Measurements from ENCODE around the gene IL19. TPM values are rescaled to one million over a fixed set of nuclear protein-coding genes. Genes with fewer than 3 reads are reported as not detected.

Gene IL19, protein sequence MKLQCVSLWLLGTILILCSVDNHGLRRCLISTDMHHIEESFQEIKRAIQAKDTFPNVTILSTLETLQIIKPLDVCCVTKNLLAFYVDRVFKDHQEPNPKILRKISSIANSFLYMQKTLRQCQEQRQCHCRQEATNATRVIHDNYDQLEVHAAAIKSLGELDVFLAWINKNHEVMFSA
- not detected for total RNA-seq
- not detected for polyA plus RNA-seq (ENCODE audit: insufficient read length in 2 of 2)
- long read RNA-seq, donor 1 = 0 reads
- long read RNA-seq, donor 2 = 0 reads
- long read RNA-seq, donor 3 = 0 reads
- long read RNA-seq, donor 4 = 0 reads

GRCh38 chr1:206770531-206771337, at the start of gene IL19:
Gene IL19 (plus strand): TSS chr1:206770773. CDS start chr1:206836663, 65,890 bp downstream.
- 66% methylated on average over 5 of the region's 9 CpGs for WGBS (ENCODE audit: insufficient coverage)
- Histone ChIP-seq H3K27me3 (ENCODE audit: control insufficient read depth, insufficient read depth, low read length) (no peaks in the 10 kb centered on the region), H3K9me3 (ENCODE audit: control insufficient read depth, insufficient read depth, low read length) (no peaks in the 10 kb centered on the region), H3K4me1 (ENCODE audit: control insufficient read depth, insufficient read depth, low read length) (no peaks in the 10 kb centered on the region), H3K4me3 (ENCODE audit: low read depth, low read length) (no peak within 1 kb of the TSS), H3K27ac (ENCODE audit: low read depth, low read length) (no peak within 1 kb of the TSS), H3K36me3 (ENCODE audit: control insufficient read depth, insufficient read depth, low read length) (no peaks in the 10 kb centered on the region)
- no peak for DNase-seq (ENCODE audit: low read depth in 4 of 6, low spot score in 6 of 6)

GRCh38 chr1:206721454-206721853, 49.1 kb upstream of the IL19 start:
- Histone ChIP-seq H3K27me3 (ENCODE audit: control insufficient read depth, insufficient read depth, low read length) (no peaks in the 10 kb centered on the region), H3K4me3 (ENCODE audit: low read depth, low read length) (no peak overlapping the region), H3K9me3 (ENCODE audit: control insufficient read depth, insufficient read depth, low read length) (no peaks in the 10 kb centered on the region), H3K36me3 (ENCODE audit: control insufficient read depth, insufficient read depth, low read length) (peaks cover 4% of the 10 kb centered on the region), H3K4me1 (ENCODE audit: control insufficient read depth, insufficient read depth, low read length) (peaks cover 6% of the 10 kb centered on the region), H3K27ac (ENCODE audit: low read depth, low read length) (no peak overlapping the region)
- 100% methylated on average over 1 of the region's 1 CpG for WGBS (ENCODE audit: insufficient coverage)
- no peak for DNase-seq (ENCODE audit: low read depth in 4 of 6, low spot score in 6 of 6)

- Histone ChIP-seq H3K4me1 (ENCODE audit: control insufficient read depth, insufficient read depth, low read length) (peaks cover 7% of the 10 kb centered on the region), H3K27ac (ENCODE audit: low read depth, low read length) (no peak overlapping the region), H3K27me3 (ENCODE audit: control insufficient read depth, insufficient read depth, low read length) (no peaks in the 10 kb centered on the region), H3K4me3 (ENCODE audit: low read depth, low read length) (no peak overlapping the region), H3K9me3 (ENCODE audit: control insufficient read depth, insufficient read depth, low read length) (no peaks in the 10 kb centered on the region), H3K36me3 (ENCODE audit: control insufficient read depth, insufficient read depth, low read length) (peaks cover 4% of the 10 kb centered on the region)
- 83% methylated on average over 6 of the region's 17 CpGs for WGBS (ENCODE audit: insufficient coverage)
- no peak for DNase-seq (ENCODE audit: low read depth in 4 of 6, low spot score in 6 of 6)
Observed at GRCh38 chr1:206722751-206723461, 47.7 kb upstream of the IL19 start.

GRCh38 chr1:206723462-206723804, 47.1 kb upstream of the IL19 start:
- Histone ChIP-seq H3K9me3 (ENCODE audit: control insufficient read depth, insufficient read depth, low read length) (no peaks in the 10 kb centered on the region), H3K27me3 (ENCODE audit: control insufficient read depth, insufficient read depth, low read length) (no peaks in the 10 kb centered on the region), H3K27ac (ENCODE audit: low read depth, low read length) (no peak overlapping the region), H3K4me3 (ENCODE audit: low read depth, low read length) (no peak overlapping the region), H3K36me3 (ENCODE audit: control insufficient read depth, insufficient read depth, low read length) (peaks cover 4% of the 10 kb centered on the region), H3K4me1 (ENCODE audit: control insufficient read depth, insufficient read depth, low read length) (peaks cover 9% of the 10 kb centered on the region)
- WGBS (ENCODE audit: insufficient coverage) = 71% methylated on average over 4 of the region's 4 CpGs
- no peak for DNase-seq (ENCODE audit: low read depth in 4 of 6, low spot score in 6 of 6)

- WGBS (ENCODE audit: insufficient coverage) = 65% methylated on average over 8 of the region's 12 CpGs
- DNase-seq (ENCODE audit: low read depth in 4 of 6, low spot score in 6 of 6) = no peak
- Histone ChIP-seq H3K27me3 (ENCODE audit: control insufficient read depth, insufficient read depth, low read length) (no peaks in the 10 kb centered on the region), H3K4me1 (ENCODE audit: control insufficient read depth, insufficient read depth, low read length) (peaks cover 9% of the 10 kb centered on the region), H3K27ac (ENCODE audit: low read depth, low read length) (no peak overlapping the region), H3K36me3 (ENCODE audit: control insufficient read depth, insufficient read depth, low read length) (peaks cover 9% of the 10 kb centered on the region), H3K9me3 (ENCODE audit: control insufficient read depth, insufficient read depth, low read length) (no peaks in the 10 kb centered on the region), H3K4me3 (ENCODE audit: low read depth, low read length) (no peak overlapping the region)
Observed at GRCh38 chr1:206723805-206724472, 46.6 kb upstream of the IL19 start.

DNA sequence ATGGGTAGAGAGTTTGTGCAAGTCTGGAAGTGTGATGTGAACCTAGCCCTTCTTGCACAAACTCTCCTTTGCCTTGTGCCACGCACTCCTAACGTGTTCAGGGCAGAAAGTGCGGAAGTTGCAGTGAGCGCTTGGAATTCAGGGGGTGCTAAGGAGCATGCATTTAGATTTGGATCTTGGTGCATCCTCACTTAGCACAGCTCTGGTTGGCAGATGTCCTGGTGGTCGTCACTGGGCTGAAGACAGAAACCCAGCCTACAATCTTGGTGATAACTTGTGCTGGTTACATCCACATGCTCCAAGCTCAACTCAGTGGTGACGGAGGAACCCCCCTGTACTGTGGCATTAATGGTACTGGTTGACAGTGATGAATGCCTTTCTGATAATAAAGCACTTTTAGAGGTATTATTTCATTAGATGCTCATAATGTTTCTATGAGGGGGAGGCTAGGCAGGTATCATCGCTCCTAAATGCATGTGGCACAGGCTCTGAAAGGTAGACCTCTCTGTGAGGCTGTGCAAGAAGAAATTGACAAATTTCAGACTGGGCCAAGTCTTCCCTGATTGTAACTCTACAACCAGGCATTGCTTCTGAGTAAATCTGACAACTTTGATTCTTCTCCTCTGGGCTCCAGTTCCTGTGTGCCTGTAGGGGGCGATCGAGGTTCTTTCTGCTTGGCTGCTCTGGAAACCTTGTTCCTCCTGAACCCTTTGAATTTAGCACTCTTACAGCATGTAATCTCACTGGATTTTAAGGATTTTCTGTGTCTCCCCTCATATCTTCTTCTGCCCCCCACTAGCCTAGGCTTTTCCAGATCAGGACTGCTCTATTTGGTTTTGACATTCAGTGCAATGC, 45.2 kb upstream of the IL19 start:
- H3K27me3 ChIP-seq (ENCODE audit: control insufficient read depth, insufficient read depth, low read length) = no peaks in the 10 kb centered on the region
- H3K4me1 ChIP-seq (ENCODE audit: control insufficient read depth, insufficient read depth, low read length) = peaks cover 9% of the 10 kb centered on the region
- peaks cover 23% of the 10 kb centered on the region for H3K36me3 ChIP-seq (ENCODE audit: control insufficient read depth, insufficient read depth, low read length)
- DNase-seq (ENCODE audit: low read depth in 4 of 6, low spot score in 6 of 6) = peak in 2 of 6 donors; percentile 57 to 72
- no peak overlapping the region for H3K27ac ChIP-seq (ENCODE audit: low read depth, low read length)
- H3K4me3 ChIP-seq (ENCODE audit: low read depth, low read length) = no peak overlapping the region
- H3K9me3 ChIP-seq (ENCODE audit: control insufficient read depth, insufficient read depth, low read length) = no peaks in the 10 kb centered on the region
- WGBS (ENCODE audit: insufficient coverage) = 54% methylated on average over 6 of the region's 9 CpGs

DNA sequence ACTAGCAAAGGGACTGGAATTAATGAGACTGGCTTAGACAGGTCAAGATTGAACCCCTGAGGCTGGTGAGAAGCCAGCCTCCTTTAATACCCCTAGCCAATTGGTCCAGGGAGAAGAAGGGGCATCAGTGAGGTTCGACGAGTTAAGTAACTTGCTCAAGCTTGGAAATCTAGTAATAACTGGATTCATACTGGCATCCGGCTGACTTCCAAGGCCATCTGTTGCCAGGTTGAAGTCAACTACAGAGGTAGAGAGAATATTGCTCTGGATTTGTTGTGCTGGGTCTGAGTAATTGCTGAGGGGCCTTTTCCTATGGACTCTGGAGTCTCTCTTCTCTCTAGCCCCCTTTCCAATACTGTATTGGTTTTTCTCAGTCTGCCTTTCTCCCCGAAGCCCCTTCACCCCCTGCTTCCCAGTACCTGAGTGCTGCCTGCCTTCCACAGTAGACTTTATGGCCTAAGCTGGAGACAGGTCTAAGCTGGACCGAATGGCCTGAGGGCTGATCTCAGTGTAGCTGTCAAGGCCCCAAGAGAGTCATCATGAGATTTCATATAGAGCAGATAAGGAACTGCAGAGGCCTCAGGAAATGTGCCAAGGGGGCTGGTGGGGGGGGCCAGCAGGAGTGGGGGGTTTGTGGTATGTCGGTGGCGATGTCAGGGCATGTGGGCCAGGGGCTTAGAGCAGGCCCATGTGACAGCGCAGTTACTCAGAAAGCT, 42.4 kb upstream of the IL19 start:
- Histone ChIP-seq H3K4me3 (ENCODE audit: low read depth, low read length) (no peak overlapping the region), H3K9me3 (ENCODE audit: control insufficient read depth, insufficient read depth, low read length) (no peaks in the 10 kb centered on the region), H3K4me1 (ENCODE audit: control insufficient read depth, insufficient read depth, low read length) (peaks cover 5% of the 10 kb centered on the region), H3K27ac (ENCODE audit: low read depth, low read length) (no peak overlapping the region), H3K36me3 (ENCODE audit: control insufficient read depth, insufficient read depth, low read length) (peaks cover 48% of the 10 kb centered on the region), H3K27me3 (ENCODE audit: control insufficient read depth, insufficient read depth, low read length) (no peaks in the 10 kb centered on the region)
- no peak for DNase-seq (ENCODE audit: low read depth in 4 of 6, low spot score in 6 of 6)
- WGBS (ENCODE audit: insufficient coverage) = 81% methylated on average over 8 of the region's 8 CpGs

DNA sequence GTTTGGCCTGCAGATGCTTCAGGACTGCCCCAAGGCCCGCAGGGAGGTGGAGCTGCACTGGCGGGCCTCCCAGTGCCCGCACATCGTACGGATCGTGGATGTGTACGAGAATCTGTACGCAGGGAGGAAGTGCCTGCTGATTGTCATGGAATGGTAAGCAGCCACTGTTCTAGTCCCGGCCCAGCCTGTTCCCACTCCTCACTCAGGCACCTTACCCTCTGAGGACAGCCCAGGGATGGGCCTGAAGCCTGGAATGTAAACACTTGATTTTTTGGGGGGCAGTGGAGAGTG, 41.9 kb upstream of the IL19 start:
- H3K36me3 ChIP-seq (ENCODE audit: control insufficient read depth, insufficient read depth, low read length) = peaks cover 51% of the 10 kb centered on the region
- no peaks in the 10 kb centered on the region for H3K9me3 ChIP-seq (ENCODE audit: control insufficient read depth, insufficient read depth, low read length)
- H3K4me3 ChIP-seq (ENCODE audit: low read depth, low read length) = no peak overlapping the region
- no peaks in the 10 kb centered on the region for H3K27me3 ChIP-seq (ENCODE audit: control insufficient read depth, insufficient read depth, low read length)
- peaks cover 5% of the 10 kb centered on the region for H3K4me1 ChIP-seq (ENCODE audit: control insufficient read depth, insufficient read depth, low read length)
- DNase-seq (ENCODE audit: low read depth in 4 of 6, low spot score in 6 of 6) = no peak
- H3K27ac ChIP-seq (ENCODE audit: low read depth, low read length) = no peak overlapping the region
- WGBS (ENCODE audit: insufficient coverage) = 85% methylated on average over 9 of the region's 9 CpGs
